HepG2 (cell line): ENCODE measurements around the gene DUSP2.

Experiments
- CEBPB ChIP-seq: IDR thresholded peaks from 2 replicates; pipeline ENCODE4 v1.6.1; 2011; ENCODE audit warnings: low read depth, low read length, improper control_type of control experiment, borderline replicate concordance
- HNRNPUL1 ChIP-seq: fragments of 200-400 bp; formaldehyde crosslinking; IDR thresholded peaks from 2 replicates; pipeline ENCODE4 v1.6.1; 2017; ENCODE audit warnings: low read depth, mild to moderate bottlenecking, low read length, moderate library complexity
- MAFG ChIP-seq: sonication (generic); formaldehyde crosslinking; IDR thresholded peaks from 2 replicates; pipeline ENCODE4 v1.5.1; 2020; ENCODE audit warnings: mild to moderate bottlenecking, missing genetic modification reagents
- YY1 ChIP-seq: IDR thresholded peaks from 2 replicates; pipeline ENCODE4 v1.6.1; 2011; ENCODE audit warnings: low read length, low read depth, moderate library complexity, mild to moderate bottlenecking; ENCODE audit not compliant: insufficient read depth, insufficient replicate concordance
- ZBTB10 ChIP-seq: sonication (generic); formaldehyde crosslinking; IDR thresholded peaks from 2 replicates; pipeline ENCODE4 v1.4.0; 2020; ENCODE audit warnings: missing genetic modification reagents, borderline replicate concordance
- ZNF891 ChIP-seq: sonication (generic); formaldehyde crosslinking; IDR thresholded peaks from 2 replicates; pipeline ENCODE4 v1.5.0; 2020; ENCODE audit warnings: mild to moderate bottlenecking, missing genetic modification reagents

- TF ChIP-seq ZBTB10 (CRISPR knock-in tag) (no peak), CEBPB (no peak), ZNF891 (CRISPR knock-in tag) (no peak), YY1 (no peak), MAFG (CRISPR knock-in tag) (no peak), HNRNPUL1 (no peak)
Observed at GRCh38 chr2:96153991-96154431, 8.8 kb upstream of the DUSP2 start.
